GM18870 (cell line): ENCODE measurements around the gene PARG.
"Not testable (repeated sequence)": the region's sequence is repeated elsewhere in the genome, so short reads cannot be mapped to it uniquely, and the experiment has no call there.

Experiments used
- ATAC-seq: cut with Tn5 transposase; IDR thresholded peaks from one replicate; pipeline ENCODE4 v1.9.1; 2021; ENCODE audit warnings: moderate library complexity; ENCODE audit not compliant: unreplicated experiment

PARG gene

GRCh38 chr10:49908290-49909080, 33.3 kb downstream of the PARG start:
- not testable (repeated sequence) for ATAC-seq

- ATAC-seq: not testable (repeated sequence)
Measured at GRCh38 chr10:49903829-49904228, 38.0 kb downstream of the PARG start.

GRCh38 chr10:49900406-49900805, 41.4 kb downstream of the PARG start:
- not testable (repeated sequence) for ATAC-seq

GRCh38 chr10:49899999-49900398, 41.8 kb downstream of the PARG start:
- ATAC-seq: not testable (repeated sequence)

- not testable (repeated sequence) for ATAC-seq
Measured at GRCh38 chr10:49890025-49890424, 51.8 kb downstream of the PARG start.

GRCh38 chr10:49884739-49885331, 57.0 kb downstream of the PARG start:
- not testable (repeated sequence) for ATAC-seq

- not testable (repeated sequence) for ATAC-seq
Measured at GRCh38 chr10:49883852-49884251, 58.0 kb downstream of the PARG start.

GRCh38 chr10:49882327-49882726, 59.5 kb downstream of the PARG start:
- not testable (repeated sequence) for ATAC-seq

- not testable (repeated sequence) for ATAC-seq
Measured at GRCh38 chr10:49872740-49873139, 69.1 kb downstream of the PARG start.

- ATAC-seq: not testable (repeated sequence)
Measured at GRCh38 chr10:49871462-49871861, 70.4 kb downstream of the PARG start.

GRCh38 chr10:49859933-49860332, 81.9 kb downstream of the PARG start:
- ATAC-seq: not testable (repeated sequence)

GRCh38 chr10:49858697-49859382, 83.0 kb downstream of the PARG start:
- not testable (repeated sequence) for ATAC-seq

GRCh38 chr10:49849520-49849919, 92.3 kb downstream of the PARG start:
- ATAC-seq: not testable (repeated sequence)

GRCh38 chr10:49844775-49845595, 96.8 kb downstream of the PARG start:
- no peak for ATAC-seq

- ATAC-seq: not testable (repeated sequence)
Measured at GRCh38 chr10:49842333-49842628, 99.5 kb downstream of the PARG start.

- no peak for ATAC-seq
Measured at GRCh38 chr10:49841615-49842332, 100.1 kb downstream of the PARG start.

GRCh38 chr10:49837685-49838084, 104.1 kb downstream of the PARG start:
- ATAC-seq: no peak

GRCh38 chr10:49837051-49837478, 104.8 kb downstream of the PARG start:
- ATAC-seq: no peak

GRCh38 chr10:49834976-49835375, 106.9 kb downstream of the PARG start:
- no peak for ATAC-seq

GRCh38 chr10:49834201-49834600, 107.6 kb downstream of the PARG start:
- ATAC-seq: no peak
